Measurements from ENCODE around the gene WFIKKN2. TPM values are rescaled to one million over a fixed set of nuclear protein-coding genes. Genes with fewer than 3 reads are reported as not detected.

The WFIKKN2 gene, protein sequence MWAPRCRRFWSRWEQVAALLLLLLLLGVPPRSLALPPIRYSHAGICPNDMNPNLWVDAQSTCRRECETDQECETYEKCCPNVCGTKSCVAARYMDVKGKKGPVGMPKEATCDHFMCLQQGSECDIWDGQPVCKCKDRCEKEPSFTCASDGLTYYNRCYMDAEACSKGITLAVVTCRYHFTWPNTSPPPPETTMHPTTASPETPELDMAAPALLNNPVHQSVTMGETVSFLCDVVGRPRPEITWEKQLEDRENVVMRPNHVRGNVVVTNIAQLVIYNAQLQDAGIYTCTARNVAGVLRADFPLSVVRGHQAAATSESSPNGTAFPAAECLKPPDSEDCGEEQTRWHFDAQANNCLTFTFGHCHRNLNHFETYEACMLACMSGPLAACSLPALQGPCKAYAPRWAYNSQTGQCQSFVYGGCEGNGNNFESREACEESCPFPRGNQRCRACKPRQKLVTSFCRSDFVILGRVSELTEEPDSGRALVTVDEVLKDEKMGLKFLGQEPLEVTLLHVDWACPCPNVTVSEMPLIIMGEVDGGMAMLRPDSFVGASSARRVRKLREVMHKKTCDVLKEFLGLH
- total RNA-seq: not detected in 2 replicates

GRCh38 chr17:50835301-50836234 is at the start of gene WFIKKN2:
Gene WFIKKN2, plus strand, starts transcription at chr17:50835586. Its CDS starts 352 bp downstream, at chr17:50835938.

DNA sequence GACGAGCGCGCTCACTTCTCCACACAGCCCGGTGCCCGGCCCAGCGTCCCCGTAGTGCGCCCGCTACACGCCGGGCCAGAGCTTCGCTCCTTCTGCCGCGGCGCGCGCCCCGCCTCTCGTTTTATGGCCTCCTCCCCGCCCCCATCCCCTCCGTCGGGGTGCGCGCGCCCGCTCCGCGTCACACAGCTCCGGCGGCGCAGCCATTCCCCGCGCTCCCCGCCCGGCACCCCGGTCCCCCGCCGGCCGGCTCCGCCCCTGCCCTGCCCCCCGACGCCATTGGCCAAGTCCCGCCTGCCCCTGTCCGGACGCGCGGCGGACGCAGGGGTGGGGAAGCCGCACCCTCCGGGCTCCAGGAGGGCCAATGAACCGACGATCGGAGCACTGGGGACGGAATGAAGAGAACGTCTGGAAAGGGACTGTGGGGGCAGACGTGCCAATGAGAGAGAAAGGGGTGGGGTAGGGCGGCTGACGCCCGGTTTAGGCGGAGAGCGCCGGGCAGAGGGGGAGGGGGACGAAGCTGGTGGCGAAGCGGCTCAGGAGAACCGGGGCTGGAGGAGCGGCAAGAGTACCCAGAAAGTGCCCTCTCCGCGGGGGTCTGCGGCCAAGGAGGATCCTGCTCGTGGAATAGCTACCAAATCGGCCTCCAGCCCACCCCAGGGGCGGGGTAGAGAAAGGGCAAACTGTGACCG is 31.0 kb downstream of the WFIKKN2 start, which contains the start of gene TOB1:
TOB1 (minus strand) TSS at position 94 of the 689 bp plus-strand sequence. CDS start 2,337 bp downstream, outside the sequence.

Other genes with a start within 250 kb of the WFIKKN2 start
- 0.65 and 2.2 TPM in 2 replicates for gene ABCC3, start 200.7 kb upstream of the WFIKKN2 start, total RNA-seq
- gene ANKRD40, start 127.7 kb upstream of the WFIKKN2 start, total RNA-seq: 29.0 and 37.4 TPM in 2 replicates
- gene LUC7L3, start 116.0 kb upstream of the WFIKKN2 start, total RNA-seq: 14.1 and 29.0 TPM in 2 replicates
- gene ANKRD40CL, start 68.1 kb upstream of the WFIKKN2 start, total RNA-seq: not detected in 2 replicates
- gene TOB1, start 30.8 kb downstream of the WFIKKN2 start, total RNA-seq: 2.9 and 6.4 TPM in 2 replicates

Measured in bladder microvascular endothelial cell (primary cell).